ENCODE results near the gene OPN1MW3.
"Not testable (repeated sequence)": the region's sequence is repeated elsewhere in the genome, so short reads cannot be mapped to it uniquely, and the experiment has no call there.

Gene OPN1MW3

GRCh38 chrX:154257282-154257681, at the start of gene OPN1MW3:
Gene OPN1MW3 (plus strand): TSS chrX:154257582. CDS start chrX:154257620, 38 bp downstream.
- DNase-seq: not testable (repeated sequence)

GRCh38 chrX:154209670-154210418, 47.5 kb upstream of the OPN1MW3 start:
- DNase-seq: not testable (repeated sequence)

GRCh38 chrX:154211057-154211456, 46.3 kb upstream of the OPN1MW3 start:
- DNase-seq: not testable (repeated sequence)

GRCh38 chrX:154211499-154211898, 45.9 kb upstream of the OPN1MW3 start:
- DNase-seq: not testable (repeated sequence)

GRCh38 chrX:154219456-154219855, 37.9 kb upstream of the OPN1MW3 start, which contains the start of gene OPN1MW2:
Gene OPN1MW2 (plus strand): TSS chrX:154219756. CDS start chrX:154219816, 60 bp downstream.
- DNase-seq: not testable (repeated sequence)

- DNase-seq: not testable (repeated sequence)
Observed at GRCh38 chrX:154225292-154225691, 32.1 kb upstream of the OPN1MW3 start.

GRCh38 chrX:154226706-154227105, 30.7 kb upstream of the OPN1MW3 start:
- DNase-seq: not testable (repeated sequence)

GRCh38 chrX:154231443-154231842, 25.9 kb upstream of the OPN1MW3 start:
- DNase-seq: not testable (repeated sequence)

GRCh38 chrX:154233620-154234019, 23.8 kb upstream of the OPN1MW3 start:
- not testable (repeated sequence) for DNase-seq

- not testable (repeated sequence) for DNase-seq
Observed at GRCh38 chrX:154238939-154239559, 18.3 kb upstream of the OPN1MW3 start.

- not testable (repeated sequence) for DNase-seq
Observed at GRCh38 chrX:154239982-154240503, 17.3 kb upstream of the OPN1MW3 start.

- not testable (repeated sequence) for DNase-seq
Observed at GRCh38 chrX:154247377-154248045, 9.9 kb upstream of the OPN1MW3 start.

- DNase-seq: not testable (repeated sequence)
Observed at GRCh38 chrX:154248076-154248475, 9.3 kb upstream of the OPN1MW3 start.

GRCh38 chrX:154258711-154259110, 1.3 kb downstream of the OPN1MW3 start:
- DNase-seq: not testable (repeated sequence)

- not testable (repeated sequence) for DNase-seq
Observed at GRCh38 chrX:154263072-154263471, 5.7 kb downstream of the OPN1MW3 start.

- not testable (repeated sequence) for DNase-seq
Observed at GRCh38 chrX:154269245-154269644, 11.9 kb downstream of the OPN1MW3 start.

- not testable (repeated sequence) for DNase-seq
Observed at GRCh38 chrX:154284489-154285338, 27.3 kb downstream of the OPN1MW3 start.

GRCh38 chrX:154286406-154286805, 29.0 kb downstream of the OPN1MW3 start:
- not testable (repeated sequence) for DNase-seq

- DNase-seq: no peak
Observed at GRCh38 chrX:154294791-154295574, 37.6 kb downstream of the OPN1MW3 start, which contains the start of gene TEX28. Gene TEX28 (minus strand): TSS chrX:154295124. CDS start chrX:154292117, 3,007 bp downstream.

- DNase-seq: no peak
Observed at GRCh38 chrX:154295664-154296310, 38.4 kb downstream of the OPN1MW3 start, which contains the start of gene TKTL1. Gene TKTL1 (plus strand): TSS chrX:154295795. CDS start chrX:154295860, 65 bp downstream.

All from SW 1271 (cell line).